GM18867 (cell line): ENCODE results near the gene TMSB4X.
A peak's percentile ranks its signal among the peaks of the same experiment; 100 is the strongest.
"Not testable (repeated sequence)": the region's sequence is repeated elsewhere in the genome, so short reads cannot be mapped to it uniquely, and the experiment has no call there.

Experiments used
- ATAC-seq: cut with Tn5 transposase; IDR thresholded peaks from one replicate; pipeline ENCODE4 v1.9.1; 2021; ENCODE audit warnings: mild to moderate bottlenecking, moderate library complexity; ENCODE audit not compliant: unreplicated experiment

Gene TMSB4X

GRCh38 chrX:12974796-12975669 lies at the start of gene TMSB4X:
TMSB4X (plus strand) TSS chrX:12975110.
- peak; percentile 55 for ATAC-seq

GRCh38 chrX:12929701-12930100 lies 45.2 kb upstream of the TMSB4X start:
- ATAC-seq, result no peak

GRCh38 chrX:12930150-12930549 lies 44.8 kb upstream of the TMSB4X start:
- no peak for ATAC-seq

- ATAC-seq, result no peak
Observed at GRCh38 chrX:12932244-12932643, 42.7 kb upstream of the TMSB4X start.

- no peak for ATAC-seq
Observed at GRCh38 chrX:12934850-12935249, 40.1 kb upstream of the TMSB4X start.

GRCh38 chrX:12936947-12937346 lies 38.0 kb upstream of the TMSB4X start:
- ATAC-seq, result no peak

- ATAC-seq, result not testable (repeated sequence)
Observed at GRCh38 chrX:12940471-12940870, 34.4 kb upstream of the TMSB4X start.

GRCh38 chrX:12943592-12943991 lies 31.3 kb upstream of the TMSB4X start:
- ATAC-seq, result not testable (repeated sequence)

GRCh38 chrX:12944452-12944851 lies 30.5 kb upstream of the TMSB4X start:
- ATAC-seq, result not testable (repeated sequence)

- no peak for ATAC-seq
Observed at GRCh38 chrX:12945494-12945893, 29.4 kb upstream of the TMSB4X start.

- no peak for ATAC-seq
Observed at GRCh38 chrX:12946406-12946805, 28.5 kb upstream of the TMSB4X start.

GRCh38 chrX:12946838-12947544 lies 27.9 kb upstream of the TMSB4X start:
- ATAC-seq, result peak; percentile 37

- ATAC-seq, result no peak
Observed at GRCh38 chrX:12947545-12948235, 27.2 kb upstream of the TMSB4X start.

- ATAC-seq, result no peak
Observed at GRCh38 chrX:12948495-12948894, 26.4 kb upstream of the TMSB4X start.

GRCh38 chrX:12949205-12949926 lies 25.5 kb upstream of the TMSB4X start:
- ATAC-seq, result no peak

- ATAC-seq, result peak; percentile 72
Observed at GRCh38 chrX:12949927-12950656, 24.8 kb upstream of the TMSB4X start.

- peak; percentile 55 for ATAC-seq
Observed at GRCh38 chrX:12950851-12951594, 23.9 kb upstream of the TMSB4X start.

- no peak for ATAC-seq
Observed at GRCh38 chrX:12951595-12951975, 23.3 kb upstream of the TMSB4X start.

GRCh38 chrX:12953420-12953819 lies 21.5 kb upstream of the TMSB4X start:
- ATAC-seq, result no peak
